ENCODE results near the gene MRPL58. TPM values are rescaled to one million over a fixed set of nuclear protein-coding genes. Genes with fewer than 3 reads are reported as not detected.

MRPL58 gene
- total RNA-seq, 1 experiment from 2014 or later: 55.2 TPM

DNA sequence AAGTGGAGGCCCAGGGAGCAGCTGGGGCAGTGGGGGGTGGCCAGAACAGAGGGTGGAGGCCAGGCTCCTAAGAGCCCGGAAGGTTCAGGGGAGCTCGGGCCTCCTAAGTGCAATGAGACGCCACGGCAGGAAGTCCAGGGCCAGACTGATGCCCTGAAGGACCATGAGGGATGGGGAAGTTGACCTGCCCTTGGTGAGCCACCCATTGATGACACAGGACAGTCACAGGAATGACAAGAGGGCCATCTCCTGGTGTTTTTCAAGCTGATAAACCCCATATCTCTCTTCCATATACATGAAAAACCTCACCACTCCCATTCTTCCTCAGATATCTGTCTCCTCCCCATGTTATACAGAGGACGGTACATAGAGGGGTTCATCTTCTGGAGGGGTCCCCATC is 5.8 kb upstream of the MRPL58 start:
- in situ Hi-C loops (cut with HindIII; ENCODE audit: low pct_unique_long_range_greater_than_20kb, low sequenced_read_pairs) (no loop called here), intact Hi-C loops (cut with micrococcal nuclease; ENCODE audit: unreplicated experiment) (loop anchor here (5.0 kb wide), 1 partner anchor 44 kb away; no protein-coding TSS in a partner anchor)
- TF ChIP-seq CTCF (IDR thresholded peaks at IDR 0.05) (no peak), TCF7L2 (IDR thresholded peaks at IDR 0.05; ENCODE audit: low read depth, low read length) (no peak), SIN3A (IDR thresholded peaks at IDR 0.05; ENCODE audit: borderline replicate concordance, insufficient read depth, low read depth, low read length) (no peak), POLR2AphosphoS5 (IDR thresholded peaks at IDR 0.05; ENCODE audit: low read depth, low read length) (no peak)
- TF ChIP-seq, protein P1, sequence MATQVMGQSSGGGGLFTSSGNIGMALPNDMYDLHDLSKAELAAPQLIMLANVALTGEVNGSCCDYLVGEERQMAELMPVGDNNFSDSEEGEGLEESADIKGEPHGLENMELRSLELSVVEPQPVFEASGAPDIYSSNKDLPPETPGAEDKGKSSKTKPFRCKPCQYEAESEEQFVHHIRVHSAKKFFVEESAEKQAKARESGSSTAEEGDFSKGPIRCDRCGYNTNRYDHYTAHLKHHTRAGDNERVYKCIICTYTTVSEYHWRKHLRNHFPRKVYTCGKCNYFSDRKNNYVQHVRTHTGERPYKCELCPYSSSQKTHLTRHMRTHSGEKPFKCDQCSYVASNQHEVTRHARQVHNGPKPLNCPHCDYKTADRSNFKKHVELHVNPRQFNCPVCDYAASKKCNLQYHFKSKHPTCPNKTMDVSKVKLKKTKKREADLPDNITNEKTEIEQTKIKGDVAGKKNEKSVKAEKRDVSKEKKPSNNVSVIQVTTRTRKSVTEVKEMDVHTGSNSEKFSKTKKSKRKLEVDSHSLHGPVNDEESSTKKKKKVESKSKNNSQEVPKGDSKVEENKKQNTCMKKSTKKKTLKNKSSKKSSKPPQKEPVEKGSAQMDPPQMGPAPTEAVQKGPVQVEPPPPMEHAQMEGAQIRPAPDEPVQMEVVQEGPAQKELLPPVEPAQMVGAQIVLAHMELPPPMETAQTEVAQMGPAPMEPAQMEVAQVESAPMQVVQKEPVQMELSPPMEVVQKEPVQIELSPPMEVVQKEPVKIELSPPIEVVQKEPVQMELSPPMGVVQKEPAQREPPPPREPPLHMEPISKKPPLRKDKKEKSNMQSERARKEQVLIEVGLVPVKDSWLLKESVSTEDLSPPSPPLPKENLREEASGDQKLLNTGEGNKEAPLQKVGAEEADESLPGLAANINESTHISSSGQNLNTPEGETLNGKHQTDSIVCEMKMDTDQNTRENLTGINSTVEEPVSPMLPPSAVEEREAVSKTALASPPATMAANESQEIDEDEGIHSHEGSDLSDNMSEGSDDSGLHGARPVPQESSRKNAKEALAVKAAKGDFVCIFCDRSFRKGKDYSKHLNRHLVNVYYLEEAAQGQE (IDR thresholded peaks at IDR 0.05; ENCODE audit: insufficient read depth in 1 of 2, low read depth in 2 of 2, low read length in 1 of 2): no peak
- ATAC-seq (no peak), DNase-seq (ENCODE audit: low read depth, low spot score) (no peak)
- peaks cover 7% of the 10 kb centered on the region for H3K4me1 ChIP-seq (ENCODE audit: control insufficient read depth, insufficient read depth, low read length)
- no peaks in the 10 kb centered on the region for H3K36me3 ChIP-seq (ENCODE audit: control insufficient read depth, insufficient read depth, low read length)
- ChIA-PET POLR2A (interaction anchor here (0.7 kb wide), 1 partner anchor 19 kb away, joined by 3 read pairs; no protein-coding TSS in a partner anchor), CTCF (interaction anchor here (0.6 to 2.0 kb wide), 2 partner anchors 37 to 45 kb away, joined by 3 to 10 read pairs; no protein-coding TSS in a partner anchor)
- no peaks in the 10 kb centered on the region for H3K9me3 ChIP-seq (ENCODE audit: control insufficient read depth, insufficient read depth, low read depth, low read length)
- no peaks in the 10 kb centered on the region for H3K27me3 ChIP-seq (ENCODE audit: control insufficient read depth, insufficient read depth, low read length)
- BruUV-seq (replicated peaks): no TSS peak
- no peak overlapping the region for H3K4me3 ChIP-seq (ENCODE audit: low read depth in 2 of 2, low read length in 2 of 2)
- H3K27ac ChIP-seq (ENCODE audit: low read length): no peak overlapping the region

DNA sequence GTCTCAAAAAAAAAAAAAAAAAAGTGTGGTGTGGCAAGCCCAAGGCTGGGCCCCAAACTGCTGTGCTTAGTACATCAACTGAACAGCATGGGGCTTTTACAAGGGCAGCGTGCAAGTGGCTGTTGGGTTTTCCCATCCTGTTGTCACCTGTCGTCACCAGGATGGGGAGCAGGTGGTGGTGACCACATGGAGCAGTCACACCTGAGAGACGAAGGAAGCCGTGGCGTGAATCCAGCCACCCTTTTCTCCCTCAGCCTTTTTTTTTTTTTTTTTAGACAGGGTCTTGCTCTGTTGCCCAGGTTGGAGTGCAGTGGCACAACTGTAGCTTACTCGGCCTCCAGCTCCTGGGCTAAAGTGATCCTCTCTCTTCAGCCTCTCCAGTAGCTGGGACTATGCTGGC is 4.1 kb upstream of the MRPL58 start:
- Histone ChIP-seq H3K27me3 (ENCODE audit: control insufficient read depth, insufficient read depth, low read length) (no peaks in the 10 kb centered on the region), H3K36me3 (ENCODE audit: control insufficient read depth, insufficient read depth, low read length) (peaks cover 3% of the 10 kb centered on the region; the same call in 1 of the 2 replicates), H3K4me1 (ENCODE audit: control insufficient read depth, insufficient read depth, low read length) (peaks cover 15% of the 10 kb centered on the region), H3K27ac (ENCODE audit: low read length) (no peak overlapping the region), H3K4me3 (ENCODE audit: low read depth in 2 of 2, low read length in 2 of 2) (no peak overlapping the region), H3K9me3 (ENCODE audit: control insufficient read depth, insufficient read depth, low read depth, low read length) (no peaks in the 10 kb centered on the region)
- CTCF ChIA-PET: interaction anchor here (0.7 to 2.0 kb wide), 4 partner anchors 28 to 128 kb away, joined by 3 to 10 read pairs (median 6); no protein-coding TSS in a partner anchor
- TF ChIP-seq SIN3A (IDR thresholded peaks at IDR 0.05; ENCODE audit: borderline replicate concordance, insufficient read depth, low read depth, low read length) (no peak), POLR2AphosphoS5 (IDR thresholded peaks at IDR 0.05; ENCODE audit: low read depth, low read length) (no peak), CTCF (IDR thresholded peaks at IDR 0.05) (no peak), TCF7L2 (IDR thresholded peaks at IDR 0.05; ENCODE audit: low read depth, low read length) (no peak)
- TF ChIP-seq, protein P1 (IDR thresholded peaks at IDR 0.05; ENCODE audit: insufficient read depth in 1 of 2, low read depth in 2 of 2, low read length in 1 of 2): no peak
- in situ Hi-C loops (cut with HindIII; ENCODE audit: low pct_unique_long_range_greater_than_20kb, low sequenced_read_pairs): no loop called here
- POLR2A ChIA-PET: interaction anchor here (0.8 kb wide), 1 partner anchor 21 kb away, joined by 3 read pairs; the partner anchor contains the start of gene CDR2L
- no TSS peak for BruUV-seq (replicated peaks)
- intact Hi-C loops (cut with micrococcal nuclease; ENCODE audit: unreplicated experiment): loop anchor here (5.0 kb wide), 1 partner anchor 46 kb away; no protein-coding TSS in a partner anchor
- DNase-seq (ENCODE audit: low read depth, low spot score) (no peak), ATAC-seq (no peak)
